ENCODE data around the gene EMC8. TPM values are rescaled to one million over a fixed set of nuclear protein-coding genes. Genes with fewer than 3 reads are reported as not detected.
A peak's percentile ranks its signal among the peaks of the same experiment; 100 is the strongest.

The EMC8 gene
- total and polyA plus RNA-seq, 8 donors: 1.8 to 38.8 (median 16.4) TPM

DNA sequence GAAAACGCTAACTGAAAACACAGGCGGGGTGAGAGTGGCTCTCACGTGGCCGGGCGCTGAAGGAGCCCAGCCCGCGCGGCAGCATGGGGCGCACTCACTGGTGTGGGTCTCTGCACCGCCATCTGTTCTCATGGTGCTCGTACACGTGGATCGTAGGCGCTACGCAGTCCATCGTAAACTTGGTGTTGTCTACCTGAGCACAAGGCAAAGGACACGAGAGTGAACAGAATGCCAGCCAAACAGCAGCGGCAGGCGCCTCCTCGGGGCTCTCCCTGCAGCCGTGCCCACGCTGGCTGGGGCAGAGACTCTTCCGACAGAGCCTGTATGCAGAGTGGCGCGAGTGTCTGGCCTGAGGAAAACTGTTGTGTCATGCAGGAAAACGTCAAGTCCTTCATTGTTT is 19.1 kb downstream of the EMC8 start:
- Histone ChIP-seq H3K27ac (no peak overlapping the region), H3K9me3 (no peaks in the 10 kb centered on the region), H3K27me3 (no peaks in the 10 kb centered on the region), H3K36me3 (peaks cover 32 to 78% (median 67%) of the 10 kb centered on the region in 4 donors), H3K4me1 (peaks cover 9 to 17% (median 12%) of the 10 kb centered on the region in 4 donors), H3K4me3 (no peak overlapping the region)
- DNase-seq: no peak
- 91 to 93% (median 92%) methylated on average over 21 to 26 of the region's 26 CpGs for WGBS, 5 donors
- TF ChIP-seq POLR2AphosphoS5 (IDR thresholded peaks at IDR 0.05) (no peak), EP300 (IDR thresholded peaks at IDR 0.05) (no peak), POLR2A (IDR thresholded peaks at IDR 0.05) (no peak)
- TF ChIP-seq, protein P1, sequence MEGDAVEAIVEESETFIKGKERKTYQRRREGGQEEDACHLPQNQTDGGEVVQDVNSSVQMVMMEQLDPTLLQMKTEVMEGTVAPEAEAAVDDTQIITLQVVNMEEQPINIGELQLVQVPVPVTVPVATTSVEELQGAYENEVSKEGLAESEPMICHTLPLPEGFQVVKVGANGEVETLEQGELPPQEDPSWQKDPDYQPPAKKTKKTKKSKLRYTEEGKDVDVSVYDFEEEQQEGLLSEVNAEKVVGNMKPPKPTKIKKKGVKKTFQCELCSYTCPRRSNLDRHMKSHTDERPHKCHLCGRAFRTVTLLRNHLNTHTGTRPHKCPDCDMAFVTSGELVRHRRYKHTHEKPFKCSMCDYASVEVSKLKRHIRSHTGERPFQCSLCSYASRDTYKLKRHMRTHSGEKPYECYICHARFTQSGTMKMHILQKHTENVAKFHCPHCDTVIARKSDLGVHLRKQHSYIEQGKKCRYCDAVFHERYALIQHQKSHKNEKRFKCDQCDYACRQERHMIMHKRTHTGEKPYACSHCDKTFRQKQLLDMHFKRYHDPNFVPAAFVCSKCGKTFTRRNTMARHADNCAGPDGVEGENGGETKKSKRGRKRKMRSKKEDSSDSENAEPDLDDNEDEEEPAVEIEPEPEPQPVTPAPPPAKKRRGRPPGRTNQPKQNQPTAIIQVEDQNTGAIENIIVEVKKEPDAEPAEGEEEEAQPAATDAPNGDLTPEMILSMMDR (IDR thresholded peaks at IDR 0.05): no peak
- intact Hi-C loops (cut with DNase I; ENCODE audit: low total_unique reads): no loop called here

DNA sequence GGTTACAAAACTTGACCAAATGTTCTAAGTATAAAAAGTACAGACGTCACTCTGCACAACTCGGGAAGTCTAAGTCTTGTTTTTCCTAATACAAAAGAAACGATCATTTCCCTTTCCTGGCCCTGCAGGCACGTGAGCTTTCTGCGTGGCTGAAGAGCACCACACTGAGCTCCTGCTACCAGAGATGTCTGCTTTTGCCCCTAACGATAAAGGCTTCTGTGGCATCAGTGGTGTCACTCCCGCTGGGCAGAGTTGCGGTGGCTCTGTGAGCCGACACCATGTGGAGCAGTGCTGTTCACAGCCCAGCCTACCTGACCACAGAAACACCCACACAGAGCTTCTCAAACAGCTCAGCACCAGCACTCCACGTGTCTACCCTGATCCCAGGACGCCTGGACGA is 20.5 kb downstream of the EMC8 start:
- Histone ChIP-seq H3K9me3 (no peaks in the 10 kb centered on the region), H3K4me1 (peaks cover 9 to 17% (median 12%) of the 10 kb centered on the region in 4 donors), H3K36me3 (peaks cover 32 to 66% (median 62%) of the 10 kb centered on the region in 4 donors), H3K27me3 (no peaks in the 10 kb centered on the region), H3K4me3 (no peak overlapping the region), H3K27ac (peak overlapping the region in 1 of 5 donors; percentile 27)
- no peak for DNase-seq
- intact Hi-C loops (cut with DNase I; ENCODE audit: low total_unique reads): no loop called here
- TF ChIP-seq EP300 (IDR thresholded peaks at IDR 0.05): no peak
- 72 to 80% (median 78%) methylated on average over 12 of the region's 12 CpGs for WGBS, 5 donors

DNA sequence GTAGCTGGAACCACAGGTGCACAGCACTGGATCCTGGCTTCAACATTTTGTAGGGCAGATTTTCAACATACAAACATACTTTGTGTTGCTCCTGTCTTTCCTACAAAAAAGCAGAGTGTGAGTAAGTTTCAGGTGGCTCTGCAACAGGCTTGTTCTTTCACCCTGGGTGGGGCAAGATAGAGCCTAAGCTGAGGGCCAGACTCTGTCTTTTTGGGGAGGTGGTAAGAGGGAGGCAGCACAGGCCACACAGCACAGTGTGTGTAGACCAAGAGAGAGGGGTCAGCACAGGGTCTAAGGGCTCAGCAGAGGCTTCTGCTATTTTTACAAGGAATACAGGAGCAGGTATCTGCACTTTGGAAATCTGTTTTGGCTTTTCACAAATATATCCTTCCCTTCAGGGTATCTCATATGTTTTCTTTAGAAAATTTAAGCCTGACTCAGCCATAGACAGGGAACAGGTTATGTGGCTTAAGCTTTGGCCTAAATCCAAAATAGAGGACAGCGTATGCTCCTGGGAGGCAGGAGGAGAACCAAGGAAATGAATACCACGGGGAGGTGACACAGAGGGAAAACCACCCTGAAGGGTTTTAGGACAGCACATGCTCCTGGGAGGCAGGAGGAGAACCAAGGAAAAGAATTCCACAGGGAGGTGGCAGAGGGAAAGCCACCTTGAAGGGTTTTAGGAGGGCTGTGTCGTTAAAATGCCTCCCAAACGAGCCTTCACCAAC is 21.6 kb downstream of the EMC8 start:
- peak overlapping the region in 2 of 5 donors; percentile 27 to 51 for H3K27ac ChIP-seq
- no peak for DNase-seq
- no peak overlapping the region for H3K4me3 ChIP-seq
- no peaks in the 10 kb centered on the region for H3K9me3 ChIP-seq
- intact Hi-C loops (cut with DNase I; ENCODE audit: low total_unique reads): no loop called here
- TF ChIP-seq, protein P1 (IDR thresholded peaks at IDR 0.05): no peak
- no peak for TF ChIP-seq POLR2AphosphoS5 (IDR thresholded peaks at IDR 0.05)
- TF ChIP-seq EP300 (IDR thresholded peaks at IDR 0.05): no peak
- no peak for TF ChIP-seq POLR2A (IDR thresholded peaks at IDR 0.05)
- H3K4me1 ChIP-seq: peaks cover 8 to 13% (median 11%) of the 10 kb centered on the region in 4 donors
- peaks cover 32 to 61% (median 55%) of the 10 kb centered on the region in 4 donors for H3K36me3 ChIP-seq
- 61 to 69% (median 63%) methylated on average over 4 of the region's 4 CpGs for WGBS, 5 donors
- no peaks in the 10 kb centered on the region for H3K27me3 ChIP-seq

GRCh38 chr16:85774811-85775210 is 24.5 kb downstream of the EMC8 start:
- intact Hi-C loops (cut with DNase I; ENCODE audit: low total_unique reads): no loop called here
- Histone ChIP-seq H3K27me3 (no peaks in the 10 kb centered on the region), H3K9me3 (no peaks in the 10 kb centered on the region), H3K36me3 (peaks cover 19 to 51% (median 44%) of the 10 kb centered on the region in 4 donors), H3K4me1 (no peaks in the 10 kb centered on the region), H3K27ac (no peak overlapping the region), H3K4me3 (no peak overlapping the region)
- no peak for TF ChIP-seq POLR2AphosphoS5 (IDR thresholded peaks at IDR 0.05)
- TF ChIP-seq, protein P1 (IDR thresholded peaks at IDR 0.05): no peak
- no peak for TF ChIP-seq POLR2A (IDR thresholded peaks at IDR 0.05)
- TF ChIP-seq EP300 (IDR thresholded peaks at IDR 0.05): no peak
- WGBS, 5 donors: 81 to 96% (median 94%) methylated on average over 5 to 8 of the region's 8 CpGs
- no peak for DNase-seq

DNA sequence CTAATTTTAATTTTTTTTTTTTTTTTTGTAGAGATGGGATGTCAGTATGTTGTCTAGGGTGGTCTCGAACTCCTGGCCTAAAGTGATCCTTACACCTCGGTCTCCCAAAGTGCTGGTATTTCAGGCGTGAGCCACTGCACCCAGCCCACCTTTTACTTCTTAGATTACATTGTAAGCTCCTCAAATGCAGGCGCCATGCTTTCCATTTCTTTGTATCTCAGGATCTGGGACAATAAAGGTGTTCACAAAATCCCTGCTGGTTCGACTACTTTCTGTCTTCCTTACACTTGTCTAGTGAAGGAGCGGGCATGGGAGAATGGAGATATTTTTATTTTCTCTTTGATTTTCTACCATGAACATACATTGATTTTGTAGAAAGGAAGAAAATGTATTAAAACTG is 25.2 kb downstream of the EMC8 start:
- no peaks in the 10 kb centered on the region for H3K9me3 ChIP-seq
- H3K27ac ChIP-seq: no peak overlapping the region
- no peaks in the 10 kb centered on the region for H3K4me1 ChIP-seq
- WGBS, 5 donors: 76 to 80% (median 79%) methylated on average over 6 of the region's 6 CpGs
- TF ChIP-seq POLR2AphosphoS5 (IDR thresholded peaks at IDR 0.05) (no peak), POLR2A (IDR thresholded peaks at IDR 0.05) (no peak)
- TF ChIP-seq, protein P1 (IDR thresholded peaks at IDR 0.05): no peak
- peaks cover 12 to 44% (median 37%) of the 10 kb centered on the region in 4 donors for H3K36me3 ChIP-seq
- no peak for DNase-seq
- intact Hi-C loops (cut with DNase I; ENCODE audit: low total_unique reads): no loop called here
- no peak overlapping the region for H3K4me3 ChIP-seq
- H3K27me3 ChIP-seq: no peaks in the 10 kb centered on the region

Data from stomach (tissue), 9 donors.